DMS53 treated with DMSO at 0.1 percent for 48 hours (cell line): Measurements from ENCODE around the gene ADAM8.

Experiments
- DNase-seq: peaks from one replicate; lab custom pipeline; 2025; ENCODE audit not compliant: unreplicated experiment; lab: John Stamatoyannopoulos, UW

The ADAM8 gene

GRCh38 chr10:133213641-133214467, 62.8 kb downstream of the ADAM8 start:
- DNase-seq: no peak

- no peak for DNase-seq
These were observed 63.7 kb downstream of the ADAM8 start for GRCh38 chr10:133212853-133213494.
